ENCODE data around the gene IL17D. TPM values are rescaled to one million over a fixed set of nuclear protein-coding genes. Genes with fewer than 3 reads are reported as not detected.

The IL17D gene
- total and polyA plus RNA-seq, 2 donors (not counting 3 experiments of a cell fraction or from before 2014, with no cell fraction given), result 4.0 to 6.1 TPM

DNA sequence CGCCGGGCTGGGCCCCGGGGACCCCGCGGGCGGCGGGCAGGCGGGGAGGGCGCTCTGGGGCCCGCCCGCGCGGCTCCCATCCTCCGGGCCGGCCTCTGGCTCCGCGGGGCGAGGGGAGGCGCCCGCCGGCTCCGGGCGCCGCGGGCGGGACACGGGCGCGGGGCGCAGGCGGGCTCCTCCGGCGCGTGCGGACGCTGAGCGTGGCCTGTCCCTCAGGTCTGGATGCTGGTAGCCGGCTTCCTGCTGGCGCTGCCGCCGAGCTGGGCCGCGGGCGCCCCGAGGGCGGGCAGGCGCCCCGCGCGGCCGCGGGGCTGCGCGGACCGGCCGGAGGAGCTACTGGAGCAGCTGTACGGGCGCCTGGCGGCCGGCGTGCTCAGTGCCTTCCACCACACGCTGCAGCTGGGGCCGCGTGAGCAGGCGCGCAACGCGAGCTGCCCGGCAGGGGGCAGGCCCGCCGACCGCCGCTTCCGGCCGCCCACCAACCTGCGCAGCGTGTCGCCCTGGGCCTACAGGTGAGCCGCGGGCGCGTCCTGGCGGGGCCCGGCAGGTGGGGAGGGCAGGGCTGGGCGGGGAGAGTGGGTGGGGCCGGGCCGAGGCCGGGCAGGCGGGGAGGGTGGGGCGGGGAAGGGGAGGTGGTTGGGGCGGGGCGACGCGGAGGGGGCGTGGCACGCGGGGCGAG, 420 bp downstream of the IL17D start:
- H3K4me2 ChIP-seq (ENCODE audit: insufficient read depth, low read length), result no peak overlapping the region
- peak; percentile 50 for TF ChIP-seq POLR2AphosphoS5 (IDR thresholded peaks at IDR 0.05; ENCODE audit: insufficient read depth, low read depth, low read length)
- peak; percentile 26 for TF ChIP-seq POLR2A (IDR thresholded peaks at IDR 0.05; ENCODE audit: low read depth, low read length)
- TF ChIP-seq GATA2 (IDR thresholded peaks at IDR 0.05; ENCODE audit: insufficient read depth, insufficient read length, low read depth, low read length), result no peak
- no peak for TF ChIP-seq MYC (IDR thresholded peaks at IDR 0.05; ENCODE audit: low read depth, low read length)
- TF ChIP-seq, protein P1, sequence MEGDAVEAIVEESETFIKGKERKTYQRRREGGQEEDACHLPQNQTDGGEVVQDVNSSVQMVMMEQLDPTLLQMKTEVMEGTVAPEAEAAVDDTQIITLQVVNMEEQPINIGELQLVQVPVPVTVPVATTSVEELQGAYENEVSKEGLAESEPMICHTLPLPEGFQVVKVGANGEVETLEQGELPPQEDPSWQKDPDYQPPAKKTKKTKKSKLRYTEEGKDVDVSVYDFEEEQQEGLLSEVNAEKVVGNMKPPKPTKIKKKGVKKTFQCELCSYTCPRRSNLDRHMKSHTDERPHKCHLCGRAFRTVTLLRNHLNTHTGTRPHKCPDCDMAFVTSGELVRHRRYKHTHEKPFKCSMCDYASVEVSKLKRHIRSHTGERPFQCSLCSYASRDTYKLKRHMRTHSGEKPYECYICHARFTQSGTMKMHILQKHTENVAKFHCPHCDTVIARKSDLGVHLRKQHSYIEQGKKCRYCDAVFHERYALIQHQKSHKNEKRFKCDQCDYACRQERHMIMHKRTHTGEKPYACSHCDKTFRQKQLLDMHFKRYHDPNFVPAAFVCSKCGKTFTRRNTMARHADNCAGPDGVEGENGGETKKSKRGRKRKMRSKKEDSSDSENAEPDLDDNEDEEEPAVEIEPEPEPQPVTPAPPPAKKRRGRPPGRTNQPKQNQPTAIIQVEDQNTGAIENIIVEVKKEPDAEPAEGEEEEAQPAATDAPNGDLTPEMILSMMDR (IDR thresholded peaks at IDR 0.05; ENCODE audit: extremely low read depth in 1 of 2, insufficient read depth in 1 of 2, low read depth in 1 of 2, low read length in 2 of 2), result peak; percentile 64 to 69
- TF ChIP-seq JUN (IDR thresholded peaks at IDR 0.05; ENCODE audit: borderline replicate concordance, insufficient read depth, insufficient read length, low read depth), result no peak
- TF ChIP-seq, protein P2, sequence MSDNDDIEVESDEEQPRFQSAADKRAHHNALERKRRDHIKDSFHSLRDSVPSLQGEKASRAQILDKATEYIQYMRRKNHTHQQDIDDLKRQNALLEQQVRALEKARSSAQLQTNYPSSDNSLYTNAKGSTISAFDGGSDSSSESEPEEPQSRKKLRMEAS (IDR thresholded peaks at IDR 0.05; ENCODE audit: insufficient read depth, insufficient read length), result peak; percentile 47
- H4K20me1 ChIP-seq (replicated peaks; ENCODE audit: control insufficient read depth, extremely low read depth, insufficient read depth, low read length), result no peaks in the 10 kb centered on the region
- dilution Hi-C loops (cut with MboI; ENCODE audit: extremely low pct_ligation_motif_present, low sequenced_read_pairs), result no loop called here
- DNase-seq (ENCODE audit: low read depth, low spot score) (peak; percentile 66), FAIRE-seq (peak; percentile 67)
- no peaks in the 10 kb centered on the region for H3K79me2 ChIP-seq (ENCODE audit: control insufficient read depth, insufficient read depth, low read length)
- peak overlapping the region; percentile 53 for H2AFZ ChIP-seq (ENCODE audit: low read depth, low read length)
- no peaks in the 10 kb centered on the region for H3K9me3 ChIP-seq (replicated peaks; ENCODE audit: control insufficient read depth, insufficient read depth, low read length)
- H3K27ac ChIP-seq (ENCODE audit: insufficient read depth, low read depth, low read length), result no peak overlapping the region
- ChIA-PET CTCF (interaction anchor here (0.7 to 9.5 kb wide), 27 partner anchors 11 to 507 kb away, joined by 3 to 92 read pairs (median 4); no protein-coding TSS in a partner anchor), POLR2A (interaction anchor here (1.1 kb wide), 1 partner anchor 11 kb away, joined by 3 read pairs; no protein-coding TSS in a partner anchor)
- H3K36me3 ChIP-seq (ENCODE audit: control insufficient read depth in 2 of 2, extremely low read depth in 1 of 2, insufficient read depth in 2 of 2, low read length in 2 of 2), result no peaks in the 10 kb centered on the region
- peak overlapping the region in 2 of 3 experiments; percentile 49 to 52 for H3K4me3 ChIP-seq (replicated peaks in 1 of 3; ENCODE audit: insufficient read depth in 1 of 3, low read depth in 1 of 3, low read length in 3 of 3)
- no peaks in the 10 kb centered on the region for H3K27me3 ChIP-seq (ENCODE audit: control insufficient read depth in 2 of 2, insufficient read depth in 2 of 2, low read length in 2 of 2)
- H3K4me1 ChIP-seq (ENCODE audit: control insufficient read depth, extremely low read depth, insufficient read depth, low read length), result peaks cover 8% of the 10 kb centered on the region
- peak overlapping the region; percentile 56 for H3K9ac ChIP-seq (replicated peaks; ENCODE audit: extremely low read depth, insufficient read depth, low read length)
- H3K9me1 ChIP-seq (replicated peaks; ENCODE audit: control insufficient read depth, extremely low read depth, insufficient read depth, low read length), result no peaks in the 10 kb centered on the region
- BruUV-seq (replicated peaks), result no TSS peak
- intact Hi-C loops (cut with micrococcal nuclease), result loop anchor here (1.0 to 10.0 kb wide), 3 partner anchors 137 to 209 kb away; partner anchors contain the start of genes CRYL1 and IFT88
